Liver (tissue), 9 donors: Measurements from ENCODE around the gene LPP. TPM values are rescaled to one million over a fixed set of nuclear protein-coding genes. Genes with fewer than 3 reads are reported as not detected.

Experiments
- DNase-seq: peaks from one replicate; pipeline ENCODE4 v3.0.0-alpha.2; 2017; ENCODE audit warnings: low spot score
- H3K27ac ChIP-seq, 2 donors: one replicate each; pipeline ENCODE4 v1.7.0; 2013; ENCODE audit warnings: inconsistent platforms in 2 of 2, low read length in 2 of 2, control low read depth in 1 of 2, low read depth in 1 of 2, mild to moderate bottlenecking in 1 of 2
- H3K27me3 ChIP-seq, 4 donors: one replicate each; pipeline versions ENCODE4 v1.6.1 to v1.7.0; 2013; ENCODE audit warnings: low read length in 3 of 4, inconsistent platforms in 1 of 4, mild to moderate bottlenecking in 1 of 4, moderate library complexity in 1 of 4; ENCODE audit not compliant: control insufficient read depth in 4 of 4, insufficient read depth in 4 of 4
- H3K36me3 ChIP-seq, 4 donors: one replicate each; pipeline versions ENCODE4 v1.6.1 to v1.7.0; 2013; ENCODE audit warnings: low read length in 3 of 4, mild to moderate bottlenecking in 3 of 4, low read depth in 1 of 4, moderate library complexity in 1 of 4; ENCODE audit not compliant: control insufficient read depth in 4 of 4, insufficient read depth in 3 of 4
- H3K4me1 ChIP-seq, 4 donors: one replicate each; pipeline versions ENCODE4 v1.6.1 to v1.7.0; 2013; ENCODE audit warnings: low read length in 3 of 4, mild to moderate bottlenecking in 3 of 4, moderate library complexity in 1 of 4; ENCODE audit not compliant: control insufficient read depth in 4 of 4, insufficient read depth in 4 of 4
- H3K4me3 ChIP-seq, 3 donors: one replicate each; pipeline versions ENCODE4 v1.6.1 to v1.7.0; 2013; ENCODE audit warnings: low read length in 3 of 3, control low read depth in 1 of 3, low read depth in 1 of 3, mild to moderate bottlenecking in 1 of 3
- H3K9ac ChIP-seq, 2 donors: one replicate each; pipeline ENCODE4 v1.7.0; 2013; ENCODE audit warnings: low read length in 2 of 2, mild to moderate bottlenecking in 2 of 2, moderate library complexity in 2 of 2, control low read depth in 1 of 2, low read depth in 1 of 2
- H3K9me3 ChIP-seq, 4 donors: one replicate each; pipeline versions ENCODE4 v1.6.1 to v1.7.0; 2013; ENCODE audit warnings: low read length in 3 of 4; ENCODE audit not compliant: control insufficient read depth in 4 of 4
- EGR1 ChIP-seq, 2 donors: IDR thresholded peaks; 2 replicates each; pipeline ENCODE4 v1.6.1; 2016 to 2018; ENCODE audit warnings: antibody characterized with exemption in 2 of 2, low read depth in 2 of 2
- FOXA1 ChIP-seq: IDR thresholded peaks from 2 replicates; pipeline ENCODE4 v1.6.1; 2016; ENCODE audit warnings: antibody characterized with exemption
- FOXA2 ChIP-seq: IDR thresholded peaks from 2 replicates; pipeline ENCODE4 v1.6.1; 2016; ENCODE audit warnings: antibody characterized with exemption
- GABPA ChIP-seq, 2 donors: IDR thresholded peaks in 1 of 2; conservative IDR thresholded peaks in 1 of 2; 2 replicates each; pipeline ENCODE4 v1.6.1; 2016; ENCODE audit warnings: antibody characterized with exemption in 2 of 2, mild to moderate bottlenecking in 1 of 2, moderate library complexity in 1 of 2
- HNF4A ChIP-seq, 2 donors: conservative IDR thresholded peaks; 2 replicates each; pipeline ENCODE4 v1.6.1; 2016; ENCODE audit warnings: antibody characterized with exemption in 2 of 2, mild to moderate bottlenecking in 2 of 2
- HNF4G ChIP-seq: IDR thresholded peaks from 2 replicates; pipeline ENCODE4 v1.6.1; 2016; ENCODE audit warnings: antibody characterized with exemption
- JUND ChIP-seq, 2 donors: IDR thresholded peaks; 2 replicates each; pipeline ENCODE4 v1.6.1; 2016; ENCODE audit warnings: antibody characterized with exemption in 2 of 2
- NR2F2 ChIP-seq: IDR thresholded peaks from 2 replicates; pipeline ENCODE4 v1.6.1; 2016; ENCODE audit warnings: antibody characterized with exemption
- RAD21 ChIP-seq, 2 donors: IDR thresholded peaks; 2 replicates each; pipeline ENCODE4 v1.6.1; 2016; ENCODE audit warnings: antibody characterized with exemption in 2 of 2, mild to moderate bottlenecking in 2 of 2
- RXRA ChIP-seq, 2 donors: IDR thresholded peaks; 2 replicates each; pipeline ENCODE4 v1.6.1; 2017 to 2018; ENCODE audit warnings: antibody characterized with exemption in 2 of 2, mild to moderate bottlenecking in 1 of 2
- SP1 ChIP-seq: IDR thresholded peaks from 2 replicates; pipeline ENCODE4 v1.6.1; 2018; ENCODE audit warnings: antibody characterized with exemption, mild to moderate bottlenecking
- TAF1 ChIP-seq: conservative IDR thresholded peaks from 2 replicates; pipeline ENCODE4 v1.6.1; 2016; ENCODE audit warnings: antibody characterized with exemption, mild to moderate bottlenecking
- YY1 ChIP-seq: IDR thresholded peaks from 2 replicates; pipeline ENCODE4 v1.6.1; 2016; ENCODE audit warnings: antibody characterized with exemption, mild to moderate bottlenecking
- ZBTB33 ChIP-seq: IDR thresholded peaks from 2 replicates; pipeline ENCODE4 v1.6.1; 2016; ENCODE audit warnings: antibody characterized with exemption
- WGBS: extraction: QIAGEN DNeasy Blood & Tissue Kit; methylation state at CpG from one replicate; pipeline ENCODE4 v1.1.7; 2013; 5-methylcytosine and 5-hydroxymethylcytosine counted together
- polyA plus RNA-seq, 2 donors: library from polyadenylated mRNA; stranded (reverse) in 1 of 2; unstranded in 1 of 2; fragments of 200-250 nt in 1 of 2; fragments of >200 nt in 1 of 2; fragmentation: Nextera tagmentation in 1 of 2; extraction: Ambion mirVana in 1 of 2; gene quantifications; one replicate each; pipeline versions ENCODE4 v1.2.1 to v1.2.3, GENCODE V29; 2013 to 2015
- total RNA-seq, 2 donors: library from RNA; depleted of rRNA; stranded (reverse); fragments of >200 nt; gene quantifications; one replicate each; pipeline ENCODE4 v1.2.3, GENCODE V29; 2014
- TF ChIP-seq, protein P1 (sequence below): fragments of 150-350 bp; IDR thresholded peaks from 2 replicates; pipeline ENCODE4 v1.5.1; 2017; ENCODE audit warnings: improper control_type of control experiment, low read depth, low read length; ENCODE audit not compliant: missing input control
- TF ChIP-seq, protein P2 (sequence below): IDR thresholded peaks from 2 replicates; pipeline ENCODE4 v1.6.1; 2016; ENCODE audit warnings: antibody characterized with exemption
- TF ChIP-seq, protein P3 (sequence below): IDR thresholded peaks from 2 replicates; pipeline ENCODE4 v1.6.1; 2016; ENCODE audit warnings: antibody characterized with exemption, mild to moderate bottlenecking
- TF ChIP-seq, protein P4 (sequence below): IDR thresholded peaks from 2 replicates; pipeline ENCODE4 v1.6.1; 2016; ENCODE audit warnings: antibody characterized with exemption
- donor health status: healthy.
- donor health status: healthy.
- donor health status: healthy.
- donor health status: healthy.
- donor health status: healthy.

The LPP gene
- total and polyA plus RNA-seq, 4 donors: 3.3 to 53.7 (median 28.2) TPM

DNA sequence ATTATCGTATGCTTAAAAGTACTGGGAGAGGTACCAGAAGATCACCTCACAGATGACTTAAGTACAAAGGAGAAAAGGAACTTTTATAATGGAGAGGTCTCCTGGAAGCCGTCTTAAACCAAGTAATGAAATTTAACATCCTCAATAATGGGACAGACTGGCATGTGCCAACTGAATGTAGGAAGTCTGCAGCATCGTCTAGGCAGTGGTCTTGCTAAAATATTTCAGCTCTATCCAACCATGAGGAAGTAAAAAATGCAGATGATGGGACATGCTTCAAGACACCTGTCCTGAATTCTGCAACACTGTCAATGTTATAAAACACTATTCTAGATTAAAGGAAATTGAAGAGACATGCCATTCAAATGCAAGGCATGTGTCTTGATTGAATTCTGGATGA is 559.0 kb downstream of the LPP start:
- no peak overlapping the region for H3K27ac ChIP-seq
- H3K4me3 ChIP-seq: no peak overlapping the region
- no peak for DNase-seq
- no peaks in the 10 kb centered on the region for H3K27me3 ChIP-seq
- TF ChIP-seq HNF4G (no peak), FOXA1 (no peak), RAD21 (IDR thresholded peaks at IDR 0.05) (no peak), YY1 (no peak), HNF4A (conservative IDR thresholded peaks at IDR 0.05) (no peak), EGR1 (IDR thresholded peaks at IDR 0.05; ENCODE audit: low read depth in 2 of 2) (no peak), ZBTB33 (no peak)
- TF ChIP-seq, protein P1, sequence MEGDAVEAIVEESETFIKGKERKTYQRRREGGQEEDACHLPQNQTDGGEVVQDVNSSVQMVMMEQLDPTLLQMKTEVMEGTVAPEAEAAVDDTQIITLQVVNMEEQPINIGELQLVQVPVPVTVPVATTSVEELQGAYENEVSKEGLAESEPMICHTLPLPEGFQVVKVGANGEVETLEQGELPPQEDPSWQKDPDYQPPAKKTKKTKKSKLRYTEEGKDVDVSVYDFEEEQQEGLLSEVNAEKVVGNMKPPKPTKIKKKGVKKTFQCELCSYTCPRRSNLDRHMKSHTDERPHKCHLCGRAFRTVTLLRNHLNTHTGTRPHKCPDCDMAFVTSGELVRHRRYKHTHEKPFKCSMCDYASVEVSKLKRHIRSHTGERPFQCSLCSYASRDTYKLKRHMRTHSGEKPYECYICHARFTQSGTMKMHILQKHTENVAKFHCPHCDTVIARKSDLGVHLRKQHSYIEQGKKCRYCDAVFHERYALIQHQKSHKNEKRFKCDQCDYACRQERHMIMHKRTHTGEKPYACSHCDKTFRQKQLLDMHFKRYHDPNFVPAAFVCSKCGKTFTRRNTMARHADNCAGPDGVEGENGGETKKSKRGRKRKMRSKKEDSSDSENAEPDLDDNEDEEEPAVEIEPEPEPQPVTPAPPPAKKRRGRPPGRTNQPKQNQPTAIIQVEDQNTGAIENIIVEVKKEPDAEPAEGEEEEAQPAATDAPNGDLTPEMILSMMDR: no peak
- TF ChIP-seq, protein P2, sequence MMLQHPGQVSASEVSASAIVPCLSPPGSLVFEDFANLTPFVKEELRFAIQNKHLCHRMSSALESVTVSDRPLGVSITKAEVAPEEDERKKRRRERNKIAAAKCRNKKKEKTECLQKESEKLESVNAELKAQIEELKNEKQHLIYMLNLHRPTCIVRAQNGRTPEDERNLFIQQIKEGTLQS: no peak
- H3K9ac ChIP-seq: no peak overlapping the region
- WGBS: 83% methylated on average over 3 of the region's 3 CpGs
- peaks cover 0 to 22% (median 13%) of the 10 kb centered on the region in 4 donors for H3K4me1 ChIP-seq
- H3K9me3 ChIP-seq: no peaks in the 10 kb centered on the region
- H3K36me3 ChIP-seq: no peaks in the 10 kb centered on the region

- H3K27me3 ChIP-seq: no peaks in the 10 kb centered on the region
- no peaks in the 10 kb centered on the region for H3K9me3 ChIP-seq
- no peak for DNase-seq
- H3K36me3 ChIP-seq: no peaks in the 10 kb centered on the region
- no peak for TF ChIP-seq EGR1 (IDR thresholded peaks at IDR 0.05; ENCODE audit: low read depth in 2 of 2)
- TF ChIP-seq RXRA (IDR thresholded peaks at IDR 0.05): no peak
- no peak for TF ChIP-seq HNF4A (conservative IDR thresholded peaks at IDR 0.05)
- TF ChIP-seq SP1: no peak
- TF ChIP-seq, protein P1: no peak
- no peak for TF ChIP-seq HNF4G
- TF ChIP-seq, protein P2: no peak
- no peak for TF ChIP-seq FOXA1
- TF ChIP-seq RAD21 (IDR thresholded peaks at IDR 0.05): no peak
- no peak for TF ChIP-seq TAF1
- no peak for TF ChIP-seq FOXA2
- TF ChIP-seq, protein P3, sequence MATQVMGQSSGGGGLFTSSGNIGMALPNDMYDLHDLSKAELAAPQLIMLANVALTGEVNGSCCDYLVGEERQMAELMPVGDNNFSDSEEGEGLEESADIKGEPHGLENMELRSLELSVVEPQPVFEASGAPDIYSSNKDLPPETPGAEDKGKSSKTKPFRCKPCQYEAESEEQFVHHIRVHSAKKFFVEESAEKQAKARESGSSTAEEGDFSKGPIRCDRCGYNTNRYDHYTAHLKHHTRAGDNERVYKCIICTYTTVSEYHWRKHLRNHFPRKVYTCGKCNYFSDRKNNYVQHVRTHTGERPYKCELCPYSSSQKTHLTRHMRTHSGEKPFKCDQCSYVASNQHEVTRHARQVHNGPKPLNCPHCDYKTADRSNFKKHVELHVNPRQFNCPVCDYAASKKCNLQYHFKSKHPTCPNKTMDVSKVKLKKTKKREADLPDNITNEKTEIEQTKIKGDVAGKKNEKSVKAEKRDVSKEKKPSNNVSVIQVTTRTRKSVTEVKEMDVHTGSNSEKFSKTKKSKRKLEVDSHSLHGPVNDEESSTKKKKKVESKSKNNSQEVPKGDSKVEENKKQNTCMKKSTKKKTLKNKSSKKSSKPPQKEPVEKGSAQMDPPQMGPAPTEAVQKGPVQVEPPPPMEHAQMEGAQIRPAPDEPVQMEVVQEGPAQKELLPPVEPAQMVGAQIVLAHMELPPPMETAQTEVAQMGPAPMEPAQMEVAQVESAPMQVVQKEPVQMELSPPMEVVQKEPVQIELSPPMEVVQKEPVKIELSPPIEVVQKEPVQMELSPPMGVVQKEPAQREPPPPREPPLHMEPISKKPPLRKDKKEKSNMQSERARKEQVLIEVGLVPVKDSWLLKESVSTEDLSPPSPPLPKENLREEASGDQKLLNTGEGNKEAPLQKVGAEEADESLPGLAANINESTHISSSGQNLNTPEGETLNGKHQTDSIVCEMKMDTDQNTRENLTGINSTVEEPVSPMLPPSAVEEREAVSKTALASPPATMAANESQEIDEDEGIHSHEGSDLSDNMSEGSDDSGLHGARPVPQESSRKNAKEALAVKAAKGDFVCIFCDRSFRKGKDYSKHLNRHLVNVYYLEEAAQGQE: no peak
- TF ChIP-seq, protein P4, sequence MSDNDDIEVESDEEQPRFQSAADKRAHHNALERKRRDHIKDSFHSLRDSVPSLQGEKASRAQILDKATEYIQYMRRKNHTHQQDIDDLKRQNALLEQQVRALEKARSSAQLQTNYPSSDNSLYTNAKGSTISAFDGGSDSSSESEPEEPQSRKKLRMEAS: no peak
- TF ChIP-seq GABPA (IDR thresholded peaks at IDR 0.05 in 1 of 2, conservative IDR thresholded peaks at IDR 0.05 in 1 of 2): no peak
- TF ChIP-seq YY1: no peak
- TF ChIP-seq JUND (IDR thresholded peaks at IDR 0.05): no peak
- no peak for TF ChIP-seq NR2F2
- no peak for TF ChIP-seq ZBTB33
- H3K4me1 ChIP-seq: peaks cover 13 to 43% (median 26%) of the 10 kb centered on the region in 4 donors
- 95% methylated on average over 1 of the region's 1 CpG for WGBS
- no peak overlapping the region for H3K9ac ChIP-seq
- no peak overlapping the region for H3K4me3 ChIP-seq
- peak overlapping the region in 1 of 2 donors; percentile 59 for H3K27ac ChIP-seq
Observed at GRCh38 chr3:188719545-188719944, 565.6 kb downstream of the LPP start.
